ENCODE data around the gene TENT5D.

DNA sequence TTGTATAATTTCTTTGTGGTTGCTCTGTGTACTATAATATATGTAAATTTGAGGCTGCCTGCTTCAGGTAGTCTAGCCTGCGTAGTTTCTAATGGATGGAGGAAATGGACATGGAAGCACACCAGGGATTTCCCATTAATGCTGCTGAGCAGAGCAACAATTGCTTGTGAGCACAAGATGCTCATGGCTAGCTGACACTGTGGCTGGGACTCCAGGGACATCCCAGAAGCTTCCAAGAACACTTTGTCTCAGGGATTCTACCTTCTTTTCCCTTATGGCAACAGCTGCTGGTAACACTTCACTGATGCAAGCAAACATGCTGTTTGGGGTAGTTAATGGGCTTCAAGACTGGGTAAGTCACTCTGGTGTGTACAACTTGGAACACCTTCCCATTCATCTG, 66.1 kb downstream of the TENT5D start:
- TF ChIP-seq, protein P1, sequence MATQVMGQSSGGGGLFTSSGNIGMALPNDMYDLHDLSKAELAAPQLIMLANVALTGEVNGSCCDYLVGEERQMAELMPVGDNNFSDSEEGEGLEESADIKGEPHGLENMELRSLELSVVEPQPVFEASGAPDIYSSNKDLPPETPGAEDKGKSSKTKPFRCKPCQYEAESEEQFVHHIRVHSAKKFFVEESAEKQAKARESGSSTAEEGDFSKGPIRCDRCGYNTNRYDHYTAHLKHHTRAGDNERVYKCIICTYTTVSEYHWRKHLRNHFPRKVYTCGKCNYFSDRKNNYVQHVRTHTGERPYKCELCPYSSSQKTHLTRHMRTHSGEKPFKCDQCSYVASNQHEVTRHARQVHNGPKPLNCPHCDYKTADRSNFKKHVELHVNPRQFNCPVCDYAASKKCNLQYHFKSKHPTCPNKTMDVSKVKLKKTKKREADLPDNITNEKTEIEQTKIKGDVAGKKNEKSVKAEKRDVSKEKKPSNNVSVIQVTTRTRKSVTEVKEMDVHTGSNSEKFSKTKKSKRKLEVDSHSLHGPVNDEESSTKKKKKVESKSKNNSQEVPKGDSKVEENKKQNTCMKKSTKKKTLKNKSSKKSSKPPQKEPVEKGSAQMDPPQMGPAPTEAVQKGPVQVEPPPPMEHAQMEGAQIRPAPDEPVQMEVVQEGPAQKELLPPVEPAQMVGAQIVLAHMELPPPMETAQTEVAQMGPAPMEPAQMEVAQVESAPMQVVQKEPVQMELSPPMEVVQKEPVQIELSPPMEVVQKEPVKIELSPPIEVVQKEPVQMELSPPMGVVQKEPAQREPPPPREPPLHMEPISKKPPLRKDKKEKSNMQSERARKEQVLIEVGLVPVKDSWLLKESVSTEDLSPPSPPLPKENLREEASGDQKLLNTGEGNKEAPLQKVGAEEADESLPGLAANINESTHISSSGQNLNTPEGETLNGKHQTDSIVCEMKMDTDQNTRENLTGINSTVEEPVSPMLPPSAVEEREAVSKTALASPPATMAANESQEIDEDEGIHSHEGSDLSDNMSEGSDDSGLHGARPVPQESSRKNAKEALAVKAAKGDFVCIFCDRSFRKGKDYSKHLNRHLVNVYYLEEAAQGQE (tag by site-specific recombination; IDR thresholded peaks at IDR 0.05), result no peak
- no peak for TF ChIP-seq SALL2 (tag by site-specific recombination; IDR thresholded peaks at IDR 0.05; ENCODE audit: borderline replicate concordance)
- TF ChIP-seq, protein P2, sequence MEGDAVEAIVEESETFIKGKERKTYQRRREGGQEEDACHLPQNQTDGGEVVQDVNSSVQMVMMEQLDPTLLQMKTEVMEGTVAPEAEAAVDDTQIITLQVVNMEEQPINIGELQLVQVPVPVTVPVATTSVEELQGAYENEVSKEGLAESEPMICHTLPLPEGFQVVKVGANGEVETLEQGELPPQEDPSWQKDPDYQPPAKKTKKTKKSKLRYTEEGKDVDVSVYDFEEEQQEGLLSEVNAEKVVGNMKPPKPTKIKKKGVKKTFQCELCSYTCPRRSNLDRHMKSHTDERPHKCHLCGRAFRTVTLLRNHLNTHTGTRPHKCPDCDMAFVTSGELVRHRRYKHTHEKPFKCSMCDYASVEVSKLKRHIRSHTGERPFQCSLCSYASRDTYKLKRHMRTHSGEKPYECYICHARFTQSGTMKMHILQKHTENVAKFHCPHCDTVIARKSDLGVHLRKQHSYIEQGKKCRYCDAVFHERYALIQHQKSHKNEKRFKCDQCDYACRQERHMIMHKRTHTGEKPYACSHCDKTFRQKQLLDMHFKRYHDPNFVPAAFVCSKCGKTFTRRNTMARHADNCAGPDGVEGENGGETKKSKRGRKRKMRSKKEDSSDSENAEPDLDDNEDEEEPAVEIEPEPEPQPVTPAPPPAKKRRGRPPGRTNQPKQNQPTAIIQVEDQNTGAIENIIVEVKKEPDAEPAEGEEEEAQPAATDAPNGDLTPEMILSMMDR (tag by site-specific recombination; IDR thresholded peaks at IDR 0.05), result no peak
- TF ChIP-seq, protein P3, sequence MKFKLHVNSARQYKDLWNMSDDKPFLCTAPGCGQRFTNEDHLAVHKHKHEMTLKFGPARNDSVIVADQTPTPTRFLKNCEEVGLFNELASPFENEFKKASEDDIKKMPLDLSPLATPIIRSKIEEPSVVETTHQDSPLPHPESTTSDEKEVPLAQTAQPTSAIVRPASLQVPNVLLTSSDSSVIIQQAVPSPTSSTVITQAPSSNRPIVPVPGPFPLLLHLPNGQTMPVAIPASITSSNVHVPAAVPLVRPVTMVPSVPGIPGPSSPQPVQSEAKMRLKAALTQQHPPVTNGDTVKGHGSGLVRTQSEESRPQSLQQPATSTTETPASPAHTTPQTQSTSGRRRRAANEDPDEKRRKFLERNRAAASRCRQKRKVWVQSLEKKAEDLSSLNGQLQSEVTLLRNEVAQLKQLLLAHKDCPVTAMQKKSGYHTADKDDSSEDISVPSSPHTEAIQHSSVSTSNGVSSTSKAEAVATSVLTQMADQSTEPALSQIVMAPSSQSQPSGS (tag by site-specific recombination; IDR thresholded peaks at IDR 0.05; ENCODE audit: low read depth), result no peak
- TF ChIP-seq, protein P4, sequence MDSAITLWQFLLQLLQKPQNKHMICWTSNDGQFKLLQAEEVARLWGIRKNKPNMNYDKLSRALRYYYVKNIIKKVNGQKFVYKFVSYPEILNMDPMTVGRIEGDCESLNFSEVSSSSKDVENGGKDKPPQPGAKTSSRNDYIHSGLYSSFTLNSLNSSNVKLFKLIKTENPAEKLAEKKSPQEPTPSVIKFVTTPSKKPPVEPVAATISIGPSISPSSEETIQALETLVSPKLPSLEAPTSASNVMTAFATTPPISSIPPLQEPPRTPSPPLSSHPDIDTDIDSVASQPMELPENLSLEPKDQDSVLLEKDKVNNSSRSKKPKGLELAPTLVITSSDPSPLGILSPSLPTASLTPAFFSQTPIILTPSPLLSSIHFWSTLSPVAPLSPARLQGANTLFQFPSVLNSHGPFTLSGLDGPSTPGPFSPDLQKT (IDR thresholded peaks at IDR 0.05; ENCODE audit: borderline replicate concordance, low read depth, low read length), result no peak
- TF ChIP-seq ZBTB1 (tag by site-specific recombination; IDR thresholded peaks at IDR 0.05), result no peak
- TF ChIP-seq, protein P5, sequence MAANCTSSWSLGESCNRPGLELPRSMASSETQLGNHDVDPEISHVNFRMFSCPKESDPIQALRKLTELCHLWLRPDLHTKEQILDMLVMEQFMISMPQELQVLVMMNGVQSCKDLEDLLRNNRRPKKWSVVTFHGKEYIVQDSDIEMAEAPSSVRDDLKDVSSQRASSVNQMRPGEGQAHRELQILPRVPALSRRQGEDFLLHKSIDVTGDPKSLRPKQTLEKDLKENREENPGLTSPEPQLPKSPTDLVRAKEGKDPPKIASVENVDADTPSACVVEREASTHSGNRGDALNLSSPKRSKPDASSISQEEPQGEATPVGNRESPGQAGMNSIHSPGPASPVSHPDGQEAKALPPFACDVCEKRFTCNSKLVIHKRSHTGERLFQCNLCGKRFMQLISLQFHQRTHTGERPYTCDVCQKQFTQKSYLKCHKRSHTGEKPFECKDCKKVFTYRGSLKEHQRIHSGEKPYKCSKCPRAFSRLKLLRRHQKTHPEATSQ (tag by site-specific recombination; IDR thresholded peaks at IDR 0.05), result no peak
- TF ChIP-seq ZNF350 (tag by site-specific recombination; IDR thresholded peaks at IDR 0.05), result no peak
- no peak for TF ChIP-seq MEIS1 (CRISPR knock-in tag; IDR thresholded peaks at IDR 0.05; ENCODE audit: borderline replicate concordance)
- no peak for TF ChIP-seq ZNF660 (tag by site-specific recombination; IDR thresholded peaks at IDR 0.05)
- TF ChIP-seq, protein P6, sequence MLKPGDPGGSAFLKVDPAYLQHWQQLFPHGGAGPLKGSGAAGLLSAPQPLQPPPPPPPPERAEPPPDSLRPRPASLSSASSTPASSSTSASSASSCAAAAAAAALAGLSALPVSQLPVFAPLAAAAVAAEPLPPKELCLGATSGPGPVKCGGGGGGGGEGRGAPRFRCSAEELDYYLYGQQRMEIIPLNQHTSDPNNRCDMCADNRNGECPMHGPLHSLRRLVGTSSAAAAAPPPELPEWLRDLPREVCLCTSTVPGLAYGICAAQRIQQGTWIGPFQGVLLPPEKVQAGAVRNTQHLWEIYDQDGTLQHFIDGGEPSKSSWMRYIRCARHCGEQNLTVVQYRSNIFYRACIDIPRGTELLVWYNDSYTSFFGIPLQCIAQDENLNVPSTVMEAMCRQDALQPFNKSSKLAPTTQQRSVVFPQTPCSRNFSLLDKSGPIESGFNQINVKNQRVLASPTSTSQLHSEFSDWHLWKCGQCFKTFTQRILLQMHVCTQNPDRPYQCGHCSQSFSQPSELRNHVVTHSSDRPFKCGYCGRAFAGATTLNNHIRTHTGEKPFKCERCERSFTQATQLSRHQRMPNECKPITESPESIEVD (tag by site-specific recombination; IDR thresholded peaks at IDR 0.05), result no peak
- TF ChIP-seq ZNF571 (tag by site-specific recombination; IDR thresholded peaks at IDR 0.05), result no peak
- no peak for TF ChIP-seq PRDM1 (tag by site-specific recombination; IDR thresholded peaks at IDR 0.05)
